ENCODE results near the gene ARHGDIA. TPM values are rescaled to one million over a fixed set of nuclear protein-coding genes. Genes with fewer than 3 reads are reported as not detected.
"Not testable (repeated sequence)": the region's sequence is repeated elsewhere in the genome, so short reads cannot be mapped to it uniquely, and the experiment has no call there.

Gene ARHGDIA
- total RNA-seq: 100 to 1,000 TPM; 120 to 219 (median 169) TPM

- Histone ChIP-seq H3K9me3 (no peaks in the 10 kb centered on the region), H3K27me3 (no peaks in the 10 kb centered on the region), H3K4me3 (peak within 1 kb of the TSS; percentile 54 to 80), H3K4me1 (peaks cover 0 to 63% (median 35%) of the 10 kb centered on the region in 3 donors), H3K27ac (peak within 1 kb of the TSS; percentile 84 to 99 (median 98)), H3K36me3 (peaks cover 0 to 29% of the 10 kb centered on the region in 2 donors)
- TF ChIP-seq CTCF (IDR thresholded peaks at IDR 0.05): no peak
- TF ChIP-seq POLR2AphosphoS5 (IDR thresholded peaks at IDR 0.05): peak; percentile 98
- peak; percentile 81 for ATAC-seq
- WGBS, 2 donors (ENCODE audit: low coverage in 1 of 2): no CpG with 5 or more reads among the region's 64 CpGs
These were observed at the start of gene ARHGDIA for GRCh38 chr17:81870981-81871386. Gene ARHGDIA (minus strand): TSS chr17:81871337. CDS start chr17:81869930, 1,407 bp downstream.

GRCh38 chr17:81918832-81919545 lies 47.9 kb upstream of the ARHGDIA start:
- Histone ChIP-seq H3K4me1 (peaks cover 6 to 82% (median 33%) of the 10 kb centered on the region in 3 donors), H3K9me3 (no peaks in the 10 kb centered on the region), H3K27me3 (no peaks in the 10 kb centered on the region), H3K27ac (peak overlapping the region in 3 of 4 donors; percentile 76 to 89 (median 86)), H3K4me3 (no peak overlapping the region), H3K36me3 (peaks cover 0 to 59% of the 10 kb centered on the region in 2 donors)
- WGBS, 2 donors (ENCODE audit: low coverage in 1 of 2): 80 to 83% methylated on average over 3 to 11 of the region's 15 CpGs
- no peak for TF ChIP-seq POLR2A (IDR thresholded peaks at IDR 0.05)
- ATAC-seq: no peak

GRCh38 chr17:81918333-81918669 lies 47.2 kb upstream of the ARHGDIA start:
- Histone ChIP-seq H3K36me3 (peaks cover 0 to 66% of the 10 kb centered on the region in 2 donors), H3K4me3 (peak overlapping the region; percentile 72 to 98), H3K4me1 (peaks cover 6 to 75% (median 26%) of the 10 kb centered on the region in 3 donors), H3K27ac (peak overlapping the region in 3 of 4 donors; percentile 76 to 89 (median 86))
- H3K27me3 ChIP-seq, H3K9me3 ChIP-seq: not testable (repeated sequence)
- peak; percentile 3 for ATAC-seq
- WGBS, 2 donors (ENCODE audit: low coverage in 1 of 2): 33 to 50% methylated on average over 2 to 5 of the region's 9 CpGs

GRCh38 chr17:81917565-81918332 lies 46.6 kb upstream of the ARHGDIA start, which contains the start of gene SIRT7:
Gene SIRT7 (minus strand): TSS chr17:81918176. CDS start chr17:81918131, 45 bp downstream.
- peaks cover 0 to 68% of the 10 kb centered on the region in 2 donors for H3K36me3 ChIP-seq
- peak; percentile 83 for TF ChIP-seq POLR2AphosphoS5 (IDR thresholded peaks at IDR 0.05)
- TF ChIP-seq POLR2A (IDR thresholded peaks at IDR 0.05): peak; percentile 70 to 76
- TF ChIP-seq CTCF (IDR thresholded peaks at IDR 0.05): no peak
- TF ChIP-seq EP300 (IDR thresholded peaks at IDR 0.05): no peak
- H3K4me3 ChIP-seq: peak within 1 kb of the TSS; percentile 72 to 98
- H3K4me1 ChIP-seq: peaks cover 6 to 69% (median 20%) of the 10 kb centered on the region in 3 donors
- no peaks in the 10 kb centered on the region for H3K9me3 ChIP-seq
- H3K27ac ChIP-seq: peak within 1 kb of the TSS; percentile 35 to 89 (median 81)
- peak; percentile 83 for ATAC-seq
- 3 to 7% methylated on average over 3 to 5 of the region's 94 CpGs for WGBS, 2 donors (ENCODE audit: low coverage in 1 of 2)
- no peaks in the 10 kb centered on the region for H3K27me3 ChIP-seq

- Histone ChIP-seq H3K9me3 (no peaks in the 10 kb centered on the region), H3K4me1 (peaks cover 6 to 64% (median 15%) of the 10 kb centered on the region in 3 donors), H3K36me3 (peaks cover 0 to 68% of the 10 kb centered on the region in 2 donors), H3K27ac (no peak overlapping the region), H3K4me3 (peak overlapping the region in 1 of 2 donors; percentile 98), H3K27me3 (no peaks in the 10 kb centered on the region)
- ATAC-seq: no peak
- WGBS, 2 donors (ENCODE audit: low coverage in 1 of 2): 73 to 83% methylated on average over 12 to 13 of the region's 21 CpGs
- TF ChIP-seq POLR2A (IDR thresholded peaks at IDR 0.05): no peak
- TF ChIP-seq POLR2AphosphoS5 (IDR thresholded peaks at IDR 0.05): no peak
- TF ChIP-seq EP300 (IDR thresholded peaks at IDR 0.05): no peak
- no peak for TF ChIP-seq CTCF (IDR thresholded peaks at IDR 0.05)
These were observed 45.3 kb upstream of the ARHGDIA start for GRCh38 chr17:81916234-81917001.
